ENCODE measurements around the gene NAXE.

DNA sequence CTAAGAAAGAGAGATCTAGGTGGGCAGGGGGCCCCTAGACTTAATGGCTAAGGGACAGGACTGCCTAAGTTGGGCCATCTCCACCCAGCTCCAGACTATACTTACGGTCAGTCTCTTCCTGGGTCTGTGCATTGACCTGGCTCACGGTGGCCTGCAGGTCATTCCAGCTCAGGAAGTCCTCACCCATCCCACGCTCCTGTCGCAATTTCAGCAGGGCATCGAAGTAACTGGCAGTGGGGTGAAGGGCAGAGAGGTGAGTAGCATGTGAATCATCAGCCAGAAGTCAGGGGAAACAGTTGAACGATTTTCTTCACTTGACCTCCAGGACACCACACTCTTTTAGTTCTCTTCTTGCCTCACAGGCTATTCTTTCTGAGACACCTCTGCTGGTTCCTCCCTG lies 39.7 kb upstream of the NAXE start:
- TF ChIP-seq, protein P1, sequence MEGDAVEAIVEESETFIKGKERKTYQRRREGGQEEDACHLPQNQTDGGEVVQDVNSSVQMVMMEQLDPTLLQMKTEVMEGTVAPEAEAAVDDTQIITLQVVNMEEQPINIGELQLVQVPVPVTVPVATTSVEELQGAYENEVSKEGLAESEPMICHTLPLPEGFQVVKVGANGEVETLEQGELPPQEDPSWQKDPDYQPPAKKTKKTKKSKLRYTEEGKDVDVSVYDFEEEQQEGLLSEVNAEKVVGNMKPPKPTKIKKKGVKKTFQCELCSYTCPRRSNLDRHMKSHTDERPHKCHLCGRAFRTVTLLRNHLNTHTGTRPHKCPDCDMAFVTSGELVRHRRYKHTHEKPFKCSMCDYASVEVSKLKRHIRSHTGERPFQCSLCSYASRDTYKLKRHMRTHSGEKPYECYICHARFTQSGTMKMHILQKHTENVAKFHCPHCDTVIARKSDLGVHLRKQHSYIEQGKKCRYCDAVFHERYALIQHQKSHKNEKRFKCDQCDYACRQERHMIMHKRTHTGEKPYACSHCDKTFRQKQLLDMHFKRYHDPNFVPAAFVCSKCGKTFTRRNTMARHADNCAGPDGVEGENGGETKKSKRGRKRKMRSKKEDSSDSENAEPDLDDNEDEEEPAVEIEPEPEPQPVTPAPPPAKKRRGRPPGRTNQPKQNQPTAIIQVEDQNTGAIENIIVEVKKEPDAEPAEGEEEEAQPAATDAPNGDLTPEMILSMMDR (IDR thresholded peaks at IDR 0.05), result no peak
- TF ChIP-seq EP300 (IDR thresholded peaks at IDR 0.05; ENCODE audit: low read depth), result no peak
